Liver (tissue), 9 donors: ENCODE results near the gene LYRM1. TPM values are rescaled to one million over a fixed set of nuclear protein-coding genes. Genes with fewer than 3 reads are reported as not detected.

ENCODE experiments used
- DNase-seq: peaks from one replicate; pipeline ENCODE4 v3.0.0-alpha.2; 2017; ENCODE audit warnings: low spot score
- H3K27ac ChIP-seq, 2 donors: one replicate each; pipeline ENCODE4 v1.7.0; 2013; ENCODE audit warnings: inconsistent platforms in 2 of 2, low read length in 2 of 2, control low read depth in 1 of 2, low read depth in 1 of 2, mild to moderate bottlenecking in 1 of 2
- H3K27me3 ChIP-seq, 4 donors: one replicate each; pipeline versions ENCODE4 v1.6.1 to v1.7.0; 2013; ENCODE audit warnings: low read length in 3 of 4, inconsistent platforms in 1 of 4, mild to moderate bottlenecking in 1 of 4, moderate library complexity in 1 of 4; ENCODE audit not compliant: control insufficient read depth in 4 of 4, insufficient read depth in 4 of 4
- H3K36me3 ChIP-seq, 4 donors: one replicate each; pipeline versions ENCODE4 v1.6.1 to v1.7.0; 2013; ENCODE audit warnings: low read length in 3 of 4, mild to moderate bottlenecking in 3 of 4, low read depth in 1 of 4, moderate library complexity in 1 of 4; ENCODE audit not compliant: control insufficient read depth in 4 of 4, insufficient read depth in 3 of 4
- H3K4me1 ChIP-seq, 4 donors: one replicate each; pipeline versions ENCODE4 v1.6.1 to v1.7.0; 2013; ENCODE audit warnings: low read length in 3 of 4, mild to moderate bottlenecking in 3 of 4, moderate library complexity in 1 of 4; ENCODE audit not compliant: control insufficient read depth in 4 of 4, insufficient read depth in 4 of 4
- H3K4me3 ChIP-seq, 3 donors: one replicate each; pipeline versions ENCODE4 v1.6.1 to v1.7.0; 2013; ENCODE audit warnings: low read length in 3 of 3, control low read depth in 1 of 3, low read depth in 1 of 3, mild to moderate bottlenecking in 1 of 3
- H3K9ac ChIP-seq, 2 donors: one replicate each; pipeline ENCODE4 v1.7.0; 2013; ENCODE audit warnings: low read length in 2 of 2, mild to moderate bottlenecking in 2 of 2, moderate library complexity in 2 of 2, control low read depth in 1 of 2, low read depth in 1 of 2
- H3K9me3 ChIP-seq, 4 donors: one replicate each; pipeline versions ENCODE4 v1.6.1 to v1.7.0; 2013; ENCODE audit warnings: low read length in 3 of 4; ENCODE audit not compliant: control insufficient read depth in 4 of 4
- ATF3 ChIP-seq: IDR thresholded peaks from 2 replicates; pipeline ENCODE4 v1.6.1; 2016; ENCODE audit warnings: antibody characterized with exemption
- EGR1 ChIP-seq, 2 donors: IDR thresholded peaks; 2 replicates each; pipeline ENCODE4 v1.6.1; 2016 to 2018; ENCODE audit warnings: antibody characterized with exemption in 2 of 2, low read depth in 2 of 2
- FOXA1 ChIP-seq: IDR thresholded peaks from 2 replicates; pipeline ENCODE4 v1.6.1; 2016; ENCODE audit warnings: antibody characterized with exemption
- FOXA2 ChIP-seq: IDR thresholded peaks from 2 replicates; pipeline ENCODE4 v1.6.1; 2016; ENCODE audit warnings: antibody characterized with exemption
- GABPA ChIP-seq, 2 donors: IDR thresholded peaks in 1 of 2; conservative IDR thresholded peaks in 1 of 2; 2 replicates each; pipeline ENCODE4 v1.6.1; 2016; ENCODE audit warnings: antibody characterized with exemption in 2 of 2, mild to moderate bottlenecking in 1 of 2, moderate library complexity in 1 of 2
- HNF4A ChIP-seq, 2 donors: conservative IDR thresholded peaks; 2 replicates each; pipeline ENCODE4 v1.6.1; 2016; ENCODE audit warnings: antibody characterized with exemption in 2 of 2, mild to moderate bottlenecking in 2 of 2
- HNF4G ChIP-seq: IDR thresholded peaks from 2 replicates; pipeline ENCODE4 v1.6.1; 2016; ENCODE audit warnings: antibody characterized with exemption
- JUND ChIP-seq, 2 donors: IDR thresholded peaks; 2 replicates each; pipeline ENCODE4 v1.6.1; 2016; ENCODE audit warnings: antibody characterized with exemption in 2 of 2
- MAX ChIP-seq: IDR thresholded peaks from 2 replicates; pipeline ENCODE4 v1.6.1; 2016; ENCODE audit warnings: antibody characterized with exemption
- NR2F2 ChIP-seq: IDR thresholded peaks from 2 replicates; pipeline ENCODE4 v1.6.1; 2016; ENCODE audit warnings: antibody characterized with exemption
- RAD21 ChIP-seq, 2 donors: IDR thresholded peaks; 2 replicates each; pipeline ENCODE4 v1.6.1; 2016; ENCODE audit warnings: antibody characterized with exemption in 2 of 2, mild to moderate bottlenecking in 2 of 2
- RXRA ChIP-seq, 2 donors: IDR thresholded peaks; 2 replicates each; pipeline ENCODE4 v1.6.1; 2017 to 2018; ENCODE audit warnings: antibody characterized with exemption in 2 of 2, mild to moderate bottlenecking in 1 of 2
- SP1 ChIP-seq: IDR thresholded peaks from 2 replicates; pipeline ENCODE4 v1.6.1; 2018; ENCODE audit warnings: antibody characterized with exemption, mild to moderate bottlenecking
- TAF1 ChIP-seq: conservative IDR thresholded peaks from 2 replicates; pipeline ENCODE4 v1.6.1; 2016; ENCODE audit warnings: antibody characterized with exemption, mild to moderate bottlenecking
- YY1 ChIP-seq: IDR thresholded peaks from 2 replicates; pipeline ENCODE4 v1.6.1; 2016; ENCODE audit warnings: antibody characterized with exemption, mild to moderate bottlenecking
- ZBTB33 ChIP-seq: IDR thresholded peaks from 2 replicates; pipeline ENCODE4 v1.6.1; 2016; ENCODE audit warnings: antibody characterized with exemption
- WGBS: extraction: QIAGEN DNeasy Blood & Tissue Kit; methylation state at CpG from one replicate; pipeline ENCODE4 v1.1.7; 2013; 5-methylcytosine and 5-hydroxymethylcytosine counted together
- polyA plus RNA-seq, 2 donors: library from polyadenylated mRNA; stranded (reverse) in 1 of 2; unstranded in 1 of 2; fragments of 200-250 nt in 1 of 2; fragments of >200 nt in 1 of 2; fragmentation: Nextera tagmentation in 1 of 2; extraction: Ambion mirVana in 1 of 2; gene quantifications; one replicate each; pipeline versions ENCODE4 v1.2.1 to v1.2.3, GENCODE V29; 2013 to 2015
- total RNA-seq, 2 donors: library from RNA; depleted of rRNA; stranded (reverse); fragments of >200 nt; gene quantifications; one replicate each; pipeline ENCODE4 v1.2.3, GENCODE V29; 2014
- TF ChIP-seq, protein P1 (sequence below): IDR thresholded peaks from 2 replicates; pipeline ENCODE4 v1.6.1; 2016; ENCODE audit warnings: antibody characterized with exemption, mild to moderate bottlenecking
- TF ChIP-seq, protein P2 (sequence below): fragments of 150-350 bp; IDR thresholded peaks from 2 replicates; pipeline ENCODE4 v1.5.1; 2017; ENCODE audit warnings: improper control_type of control experiment, low read depth, low read length; ENCODE audit not compliant: missing input control
- donor health status: healthy.
- donor health status: healthy.
- donor health status: healthy.
- donor health status: healthy.
- donor health status: healthy.

Gene LYRM1
- total and polyA plus RNA-seq, 4 donors = 33.2 to 57.3 (median 50.8) TPM

DNA sequence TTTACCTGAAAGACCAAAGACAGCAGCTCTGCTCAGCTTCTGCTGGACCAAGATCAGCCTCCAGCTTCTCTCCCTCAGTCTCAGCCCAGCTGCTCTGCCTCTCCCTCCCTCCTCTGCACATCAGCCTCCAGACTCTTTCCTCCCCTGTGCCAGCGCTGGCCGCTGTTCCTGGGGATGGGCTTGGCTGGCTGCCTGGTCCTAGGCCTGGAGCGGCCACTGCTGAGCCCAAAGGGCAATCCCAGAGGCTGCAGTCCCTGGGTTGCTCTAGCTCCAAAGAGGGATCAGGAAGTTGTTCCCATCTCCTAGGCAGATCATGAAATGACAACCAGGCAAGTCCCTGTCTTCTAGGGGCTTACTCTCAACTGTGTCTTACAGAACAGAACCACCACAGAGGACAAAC, 31.7 kb upstream of the LYRM1 start:
- Histone ChIP-seq H3K27ac (peak overlapping the region in 1 of 2 donors; percentile 49), H3K4me3 (no peak overlapping the region), H3K4me1 (peaks cover 9 to 78% (median 59%) of the 10 kb centered on the region in 4 donors), H3K9me3 (no peaks in the 10 kb centered on the region), H3K27me3 (no peaks in the 10 kb centered on the region), H3K36me3 (no peaks in the 10 kb centered on the region), H3K9ac (no peak overlapping the region)
- peak; percentile 49 for DNase-seq
- WGBS = 6% methylated on average over 3 of the region's 3 CpGs
- TF ChIP-seq RAD21 (IDR thresholded peaks at IDR 0.05) (peak; percentile 67 to 75), FOXA2 (peak; percentile 30), JUND (IDR thresholded peaks at IDR 0.05) (peak in 1 of 2 donors; percentile 42), SP1 (peak; percentile 68), HNF4G (peak; percentile 26), NR2F2 (no peak), TAF1 (no peak), FOXA1 (no peak), EGR1 (IDR thresholded peaks at IDR 0.05; ENCODE audit: low read depth in 2 of 2) (peak in 1 of 2 donors; percentile 60), RXRA (IDR thresholded peaks at IDR 0.05) (peak; percentile 73 to 80), YY1 (peak; percentile 68), ATF3 (no peak), MAX (peak; percentile 13), ZBTB33 (no peak), HNF4A (conservative IDR thresholded peaks at IDR 0.05) (peak; percentile 77 to 85), GABPA (IDR thresholded peaks at IDR 0.05 in 1 of 2, conservative IDR thresholded peaks at IDR 0.05 in 1 of 2) (peak in 1 of 2 donors; percentile 49)
- TF ChIP-seq, protein P1, sequence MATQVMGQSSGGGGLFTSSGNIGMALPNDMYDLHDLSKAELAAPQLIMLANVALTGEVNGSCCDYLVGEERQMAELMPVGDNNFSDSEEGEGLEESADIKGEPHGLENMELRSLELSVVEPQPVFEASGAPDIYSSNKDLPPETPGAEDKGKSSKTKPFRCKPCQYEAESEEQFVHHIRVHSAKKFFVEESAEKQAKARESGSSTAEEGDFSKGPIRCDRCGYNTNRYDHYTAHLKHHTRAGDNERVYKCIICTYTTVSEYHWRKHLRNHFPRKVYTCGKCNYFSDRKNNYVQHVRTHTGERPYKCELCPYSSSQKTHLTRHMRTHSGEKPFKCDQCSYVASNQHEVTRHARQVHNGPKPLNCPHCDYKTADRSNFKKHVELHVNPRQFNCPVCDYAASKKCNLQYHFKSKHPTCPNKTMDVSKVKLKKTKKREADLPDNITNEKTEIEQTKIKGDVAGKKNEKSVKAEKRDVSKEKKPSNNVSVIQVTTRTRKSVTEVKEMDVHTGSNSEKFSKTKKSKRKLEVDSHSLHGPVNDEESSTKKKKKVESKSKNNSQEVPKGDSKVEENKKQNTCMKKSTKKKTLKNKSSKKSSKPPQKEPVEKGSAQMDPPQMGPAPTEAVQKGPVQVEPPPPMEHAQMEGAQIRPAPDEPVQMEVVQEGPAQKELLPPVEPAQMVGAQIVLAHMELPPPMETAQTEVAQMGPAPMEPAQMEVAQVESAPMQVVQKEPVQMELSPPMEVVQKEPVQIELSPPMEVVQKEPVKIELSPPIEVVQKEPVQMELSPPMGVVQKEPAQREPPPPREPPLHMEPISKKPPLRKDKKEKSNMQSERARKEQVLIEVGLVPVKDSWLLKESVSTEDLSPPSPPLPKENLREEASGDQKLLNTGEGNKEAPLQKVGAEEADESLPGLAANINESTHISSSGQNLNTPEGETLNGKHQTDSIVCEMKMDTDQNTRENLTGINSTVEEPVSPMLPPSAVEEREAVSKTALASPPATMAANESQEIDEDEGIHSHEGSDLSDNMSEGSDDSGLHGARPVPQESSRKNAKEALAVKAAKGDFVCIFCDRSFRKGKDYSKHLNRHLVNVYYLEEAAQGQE = peak; percentile 58
- TF ChIP-seq, protein P2, sequence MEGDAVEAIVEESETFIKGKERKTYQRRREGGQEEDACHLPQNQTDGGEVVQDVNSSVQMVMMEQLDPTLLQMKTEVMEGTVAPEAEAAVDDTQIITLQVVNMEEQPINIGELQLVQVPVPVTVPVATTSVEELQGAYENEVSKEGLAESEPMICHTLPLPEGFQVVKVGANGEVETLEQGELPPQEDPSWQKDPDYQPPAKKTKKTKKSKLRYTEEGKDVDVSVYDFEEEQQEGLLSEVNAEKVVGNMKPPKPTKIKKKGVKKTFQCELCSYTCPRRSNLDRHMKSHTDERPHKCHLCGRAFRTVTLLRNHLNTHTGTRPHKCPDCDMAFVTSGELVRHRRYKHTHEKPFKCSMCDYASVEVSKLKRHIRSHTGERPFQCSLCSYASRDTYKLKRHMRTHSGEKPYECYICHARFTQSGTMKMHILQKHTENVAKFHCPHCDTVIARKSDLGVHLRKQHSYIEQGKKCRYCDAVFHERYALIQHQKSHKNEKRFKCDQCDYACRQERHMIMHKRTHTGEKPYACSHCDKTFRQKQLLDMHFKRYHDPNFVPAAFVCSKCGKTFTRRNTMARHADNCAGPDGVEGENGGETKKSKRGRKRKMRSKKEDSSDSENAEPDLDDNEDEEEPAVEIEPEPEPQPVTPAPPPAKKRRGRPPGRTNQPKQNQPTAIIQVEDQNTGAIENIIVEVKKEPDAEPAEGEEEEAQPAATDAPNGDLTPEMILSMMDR = no peak
